ENCODE measurements around the gene BCL2L1. TPM values are rescaled to one million over a fixed set of nuclear protein-coding genes. Genes with fewer than 3 reads are reported as not detected.
A peak's percentile ranks its signal among the peaks of the same experiment; 100 is the strongest.

The BCL2L1 gene
- total RNA-seq, 2 donors from 2014 or later, result 84.8 to 89.0 TPM

DNA sequence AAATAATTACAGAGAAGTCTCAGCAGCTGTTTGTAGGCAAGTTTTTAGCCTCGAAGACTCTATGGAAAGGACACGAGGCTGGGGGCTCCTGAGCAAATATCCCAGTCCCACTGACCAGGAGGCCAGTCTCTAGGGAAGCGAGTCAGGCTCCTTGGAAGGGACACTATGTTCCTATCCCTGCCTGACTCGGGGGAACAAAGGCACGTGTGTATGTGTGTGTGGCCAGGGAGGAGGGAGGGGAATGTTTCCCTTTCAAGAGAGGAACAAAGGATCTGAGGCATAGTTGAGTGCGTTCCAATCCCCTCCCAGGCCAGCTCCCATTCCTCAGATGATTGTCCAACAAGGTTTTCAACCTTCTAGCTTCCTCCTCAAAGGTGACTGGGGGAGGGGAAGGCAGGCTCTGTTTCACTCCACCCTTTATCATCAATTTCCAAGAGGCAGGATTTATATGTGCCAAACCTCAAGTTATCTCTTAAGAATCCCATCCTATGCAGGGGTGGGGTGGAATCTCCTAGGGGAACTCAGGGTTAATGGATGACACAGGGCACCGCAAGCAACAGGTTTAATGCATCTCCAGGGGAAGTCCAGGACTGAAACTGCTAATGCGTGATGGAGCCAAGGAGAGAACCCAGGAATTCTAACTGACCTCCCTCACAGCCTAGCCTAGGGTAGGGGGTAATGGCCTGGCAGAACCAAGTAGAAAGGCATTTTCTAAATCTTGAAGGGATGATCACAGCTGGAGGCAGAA lies 9.9 kb downstream of the BCL2L1 start:
- intact Hi-C loops (cut with DNase I, micrococcal nuclease), result no loop called here
- ATAC-seq (peak; percentile 71), DNase-seq (peak; percentile 64 to 91)

DNA sequence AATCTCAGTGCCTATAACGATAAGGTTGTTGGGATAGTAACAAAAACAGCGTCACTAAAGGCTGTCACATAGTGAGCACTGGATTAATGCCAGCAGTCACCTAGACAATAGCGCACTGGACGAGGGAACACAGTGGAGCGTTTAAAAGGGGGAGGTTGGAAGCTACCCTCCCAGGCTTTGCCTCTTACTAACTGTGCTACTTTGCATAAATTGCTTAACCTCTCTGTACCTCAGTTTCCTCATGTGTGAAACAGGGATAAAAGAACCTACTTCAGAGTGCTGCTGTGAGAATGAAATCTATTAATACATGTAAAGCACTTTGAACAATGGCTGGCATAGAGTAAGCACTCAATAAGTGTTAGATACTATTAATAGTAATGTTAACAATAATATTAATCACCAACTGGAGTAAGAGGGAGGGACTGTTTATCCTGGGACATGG lies 10.5 kb downstream of the BCL2L1 start:
- no peak for DNase-seq
- ATAC-seq, result peak; percentile 36
- intact Hi-C loops (cut with DNase I, micrococcal nuclease), result no loop called here

DNA sequence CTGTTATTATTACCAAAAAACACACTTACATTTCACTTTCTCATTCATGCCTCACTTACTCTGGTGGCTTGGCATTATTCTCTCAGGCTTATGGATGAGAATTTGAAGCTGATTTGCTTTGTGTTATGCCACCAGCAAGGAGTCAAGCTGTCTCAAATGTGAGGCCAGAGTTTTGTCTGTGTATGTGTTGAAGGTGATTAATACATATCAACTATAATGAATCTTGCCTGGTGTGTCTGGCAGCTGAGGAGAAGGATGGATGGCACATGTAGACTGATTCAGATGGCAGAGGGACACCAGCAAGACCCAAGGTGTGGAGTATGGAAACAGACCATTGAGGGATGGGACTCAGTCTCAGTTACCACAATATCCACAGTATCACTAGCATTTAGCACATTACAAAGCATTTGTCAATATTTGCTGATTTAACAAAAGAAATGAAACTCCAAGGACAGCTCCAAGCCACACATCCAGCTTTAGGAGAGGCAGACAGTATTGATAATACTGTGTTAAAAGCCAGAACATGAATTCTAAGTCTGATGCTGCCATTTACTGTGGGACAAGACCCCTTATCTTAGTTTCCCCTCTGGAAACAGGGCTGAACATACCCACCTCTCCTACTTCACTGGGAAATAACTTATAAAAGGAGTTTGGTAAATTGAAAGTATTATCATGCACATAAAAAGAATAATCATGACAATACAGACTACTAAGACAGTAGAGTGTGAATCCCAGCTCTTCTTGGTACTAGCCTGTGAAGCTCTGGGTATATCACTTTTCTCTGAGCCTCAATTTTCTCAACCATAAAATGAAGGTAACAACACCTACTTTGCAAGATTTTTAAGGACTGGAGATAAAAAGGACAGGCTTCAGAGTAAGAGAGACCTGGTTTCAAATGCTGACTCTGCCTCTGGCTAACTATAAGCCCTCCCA lies 11.2 kb downstream of the BCL2L1 start:
- ATAC-seq (no peak), DNase-seq (no peak)
- intact Hi-C loops (cut with DNase I, micrococcal nuclease), result no loop called here

DNA sequence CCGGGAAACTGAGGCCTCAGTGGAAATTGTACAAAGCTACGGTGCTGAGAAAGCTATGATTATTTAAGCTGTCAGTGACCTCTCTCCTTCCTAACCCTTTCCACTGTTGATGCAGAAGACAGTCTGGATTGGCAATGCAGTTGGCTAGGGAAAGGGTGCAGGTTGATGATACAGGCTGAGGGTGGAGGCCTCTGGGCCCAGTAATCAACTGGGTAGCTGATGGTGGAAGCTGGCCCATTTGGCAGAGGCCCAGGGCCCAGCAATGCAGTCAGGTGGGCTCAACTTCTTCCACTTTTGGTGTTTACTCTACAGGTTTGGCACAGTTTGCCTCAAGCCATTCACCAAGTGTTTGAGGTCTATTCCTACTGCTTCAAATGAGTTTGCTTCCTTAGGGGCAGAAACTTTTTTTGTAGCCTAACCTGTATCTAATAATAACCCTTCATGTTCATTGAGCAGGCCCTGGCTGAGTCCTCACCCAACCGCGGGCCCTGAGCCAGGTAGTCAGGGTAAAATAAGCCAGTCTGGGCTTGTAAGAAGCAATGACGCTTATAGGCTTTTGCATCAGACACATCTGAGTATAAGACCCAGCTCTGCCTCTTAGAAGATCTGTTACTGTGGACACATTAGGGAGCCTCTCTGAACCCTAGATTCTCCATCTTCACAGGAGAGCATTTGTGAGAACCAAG lies 12.1 kb downstream of the BCL2L1 start:
- DNase-seq, result no peak
- ATAC-seq, result no peak

DNA sequence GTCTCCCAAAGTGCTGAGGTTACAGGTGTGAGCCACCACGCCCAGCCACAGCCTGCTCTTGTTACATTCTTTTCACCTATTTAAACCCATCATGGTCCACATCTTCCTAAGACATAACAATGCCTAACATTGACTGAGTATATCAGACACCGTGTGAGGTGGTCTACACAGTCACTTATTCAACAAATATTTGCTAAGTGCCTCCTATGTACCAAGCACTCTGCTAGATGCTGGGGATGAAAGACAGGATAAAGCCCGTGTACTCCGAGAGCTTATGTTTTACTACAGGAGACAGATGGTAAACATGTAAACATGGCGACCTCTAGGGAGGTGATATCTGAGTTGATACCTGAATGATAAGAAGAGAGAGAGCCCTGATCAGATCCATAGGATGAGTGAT lies 12.7 kb downstream of the BCL2L1 start:
- ATAC-seq, result no peak
- no peak for DNase-seq
- intact Hi-C loops (cut with DNase I, micrococcal nuclease), result no loop called here

More for the DNA sequence above, 12.1 kb downstream of the BCL2L1 start:
- intact Hi-C loops (cut with DNase I, micrococcal nuclease), result no loop called here

DNA sequence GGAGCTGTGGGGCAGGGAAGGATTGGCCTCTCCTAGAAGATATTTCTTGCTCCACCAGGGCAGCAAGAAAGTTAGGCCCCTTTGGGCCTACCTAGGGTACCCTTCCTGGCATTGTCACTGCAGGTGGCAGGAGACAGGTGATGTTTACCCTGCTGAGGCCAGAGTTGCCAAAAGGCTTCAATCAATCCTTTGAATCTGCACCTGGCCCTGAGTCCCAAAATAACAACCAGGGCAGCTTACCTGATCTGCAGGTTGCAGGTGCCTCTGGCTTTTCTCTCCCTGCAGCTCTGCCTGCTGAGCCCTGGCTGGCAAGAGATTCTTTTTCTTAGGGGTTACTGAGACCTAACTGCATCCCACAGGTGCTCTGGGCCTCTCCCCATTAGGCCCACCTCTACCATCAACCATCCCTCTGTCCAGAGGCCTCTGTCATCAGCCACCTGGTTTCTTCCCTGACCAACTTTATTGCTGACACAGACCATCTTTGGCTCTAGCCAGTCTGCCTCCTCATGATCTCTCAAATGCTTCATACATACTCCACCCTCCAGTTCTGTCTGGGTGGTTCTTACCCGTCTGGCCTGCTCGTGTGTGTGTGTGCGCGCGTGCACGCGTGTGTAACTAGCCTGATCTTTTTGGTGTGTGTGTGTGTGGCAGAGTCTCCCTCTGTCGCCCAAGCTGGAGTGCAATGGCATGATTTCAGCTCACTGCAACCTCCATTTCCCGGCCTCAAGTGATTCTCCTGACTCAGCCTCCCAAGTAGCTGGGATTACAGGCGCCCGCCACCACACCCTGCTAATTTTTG lies 13.7 kb downstream of the BCL2L1 start:
- DNase-seq (peak in 1 of 2 donors; percentile 39), ATAC-seq (no peak)
- intact Hi-C loops (cut with DNase I, micrococcal nuclease), result no loop called here

DNA sequence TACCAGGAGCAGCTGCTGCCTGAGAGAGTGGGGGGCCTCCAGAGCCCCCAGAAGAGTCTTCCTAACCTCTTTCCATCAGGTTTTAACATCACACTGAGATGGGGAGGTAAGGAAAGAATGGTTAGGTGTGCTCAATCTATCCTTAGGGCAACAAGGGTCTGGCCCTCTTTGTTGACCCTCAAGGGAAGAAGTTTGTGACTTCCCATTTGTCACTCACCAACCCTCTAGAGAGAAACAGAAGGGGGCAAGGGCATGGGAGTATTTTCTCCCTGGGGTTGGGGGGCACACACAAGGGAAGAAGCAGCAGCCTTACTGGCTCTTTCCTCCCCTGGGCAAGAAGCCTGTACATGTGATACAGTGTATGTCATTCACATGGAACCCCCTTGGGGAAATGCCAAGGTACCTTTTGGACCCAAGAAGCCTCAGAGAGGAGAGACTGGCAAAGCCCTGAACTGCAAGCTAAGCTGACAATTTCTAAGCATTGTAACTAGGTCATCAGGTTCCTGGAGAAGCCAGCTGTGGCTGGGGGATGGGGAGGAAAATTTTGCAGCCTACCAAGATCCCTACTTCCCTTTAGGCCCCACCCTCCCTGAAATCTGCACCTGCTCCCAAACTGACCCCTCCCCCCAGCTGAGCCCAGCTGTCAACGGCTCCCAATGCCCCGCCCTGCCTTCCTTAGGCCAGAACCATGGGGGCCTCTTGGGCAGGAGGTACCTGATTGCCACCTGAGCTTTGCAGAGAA lies 14.5 kb downstream of the BCL2L1 start:
- peak; percentile 46 for ATAC-seq

DNA sequence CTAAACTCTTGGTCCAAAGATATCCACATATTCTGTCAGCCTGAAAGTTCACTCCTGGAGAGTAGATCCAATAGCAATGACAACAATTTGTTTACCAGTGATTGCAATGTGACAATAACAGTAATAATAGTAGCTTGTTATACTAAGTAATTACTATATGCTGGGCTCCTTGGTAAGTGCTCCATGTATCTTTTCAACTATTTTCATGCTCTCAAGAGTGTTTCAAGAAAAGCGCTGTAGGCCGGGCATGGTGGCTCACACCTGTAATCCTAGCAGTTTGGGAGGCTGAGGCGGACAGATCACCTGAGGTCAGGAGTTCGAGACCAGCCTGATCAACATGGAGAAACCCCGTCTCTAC lies 15.4 kb downstream of the BCL2L1 start:
- DNase-seq (no peak), ATAC-seq (no peak)
- intact Hi-C loops (cut with DNase I, micrococcal nuclease), result no loop called here

More for the DNA sequence above, 14.5 kb downstream of the BCL2L1 start:
- peak; percentile 80 to 91 for DNase-seq
- intact Hi-C loops (cut with DNase I, micrococcal nuclease), result no loop called here

DNA sequence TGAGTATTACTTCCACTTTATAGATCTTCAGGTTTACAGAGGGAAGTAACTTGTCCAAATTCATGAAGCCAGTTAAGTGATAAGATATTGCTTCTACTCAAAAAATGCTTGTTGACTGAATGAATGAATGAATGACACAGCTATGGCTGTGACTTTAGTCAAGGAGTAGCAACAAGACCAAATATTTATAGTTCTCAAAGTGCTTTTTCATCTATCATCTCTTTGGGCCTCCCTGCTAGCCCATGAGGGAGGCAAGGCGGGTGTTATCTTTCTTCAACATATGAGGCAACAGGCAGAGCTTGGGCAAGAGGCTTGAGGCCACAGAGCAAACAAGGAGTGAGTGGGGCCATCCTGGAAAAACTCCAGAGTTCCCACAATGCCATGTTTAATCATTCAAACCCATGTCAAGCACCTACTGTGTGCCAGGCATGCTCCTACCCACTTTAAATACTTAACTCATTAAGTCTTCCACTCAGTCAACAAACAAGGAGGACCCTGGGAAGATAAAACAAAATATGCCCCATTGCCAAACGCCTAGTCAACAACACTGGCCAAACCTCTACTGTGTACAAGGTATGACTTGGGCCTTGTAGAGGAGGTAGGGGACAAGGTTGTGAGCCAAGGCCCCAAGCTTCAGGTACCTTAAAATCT lies 15.9 kb downstream of the BCL2L1 start:
- DNase-seq (no peak), ATAC-seq (no peak)
- intact Hi-C loops (cut with DNase I, micrococcal nuclease), result no loop called here

DNA sequence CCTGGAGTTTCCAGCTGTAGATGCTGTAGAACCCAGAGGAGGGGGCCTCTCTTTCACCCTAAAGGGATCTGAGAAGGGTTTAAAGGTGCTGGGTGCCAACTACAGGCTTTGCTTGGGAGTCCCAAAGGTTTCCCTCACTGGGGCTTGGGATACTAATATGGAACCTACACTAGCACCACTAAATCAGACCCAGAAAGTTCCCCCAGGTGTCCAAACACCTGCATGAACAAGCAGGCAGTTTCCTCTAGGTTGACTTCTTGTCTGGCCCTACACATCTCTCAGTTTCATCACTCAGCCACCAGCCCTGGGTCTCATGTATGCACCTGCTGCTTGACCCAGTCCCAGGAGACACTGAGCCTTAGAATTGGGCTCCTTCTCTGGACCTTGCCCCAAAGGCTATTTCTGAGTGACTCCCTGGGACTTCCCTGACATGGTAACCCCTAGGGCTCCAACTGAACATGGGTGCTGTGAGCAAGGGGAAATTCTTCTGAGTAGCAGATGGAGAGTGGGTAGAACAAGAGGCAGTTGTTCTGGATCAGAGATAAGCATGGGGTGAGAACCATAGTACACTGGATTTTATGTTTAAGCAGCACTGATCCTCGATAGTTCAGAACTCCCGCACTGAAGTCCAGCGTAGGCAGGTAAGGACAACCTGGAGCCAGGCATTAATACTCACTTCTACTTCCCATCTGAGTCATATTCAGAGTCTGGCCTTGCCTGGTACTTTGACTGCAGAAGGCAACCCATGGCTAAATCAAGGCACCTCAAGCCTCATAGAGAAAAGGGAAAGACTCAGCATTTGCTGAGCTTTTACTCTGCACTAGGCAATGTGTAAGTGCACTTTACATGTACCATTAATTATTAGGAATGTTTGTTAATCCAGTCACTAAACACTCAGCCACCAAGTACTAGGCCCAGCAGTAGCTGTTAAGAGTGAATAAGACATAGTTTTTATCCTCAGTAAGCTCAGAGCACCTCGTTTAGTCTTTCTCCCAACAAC lies 16.8 kb downstream of the BCL2L1 start:
- ATAC-seq (peak; percentile 3), DNase-seq (peak in 1 of 2 donors; percentile 38)
- intact Hi-C loops (cut with DNase I, micrococcal nuclease), result no loop called here

DNA sequence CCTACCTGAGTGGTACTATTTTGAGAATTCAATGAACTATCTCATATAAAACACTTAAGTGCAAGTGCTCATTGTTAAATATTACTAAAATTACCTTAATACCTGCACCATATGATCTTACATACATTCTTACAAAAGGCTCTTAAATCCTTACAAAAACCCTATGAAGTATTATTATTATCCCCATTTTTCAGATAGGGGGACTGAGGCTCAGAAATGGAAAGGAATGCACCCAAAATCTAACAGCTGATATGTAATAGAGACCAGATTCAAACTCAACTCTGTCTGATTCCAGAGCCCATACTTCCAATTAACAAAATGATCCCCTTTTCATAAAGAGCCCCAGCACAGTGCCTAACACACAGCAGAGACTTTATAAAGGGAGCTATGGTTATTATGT lies 17.5 kb downstream of the BCL2L1 start:
- intact Hi-C loops (cut with DNase I, micrococcal nuclease), result no loop called here
- no peak for DNase-seq
- no peak for ATAC-seq

DNA sequence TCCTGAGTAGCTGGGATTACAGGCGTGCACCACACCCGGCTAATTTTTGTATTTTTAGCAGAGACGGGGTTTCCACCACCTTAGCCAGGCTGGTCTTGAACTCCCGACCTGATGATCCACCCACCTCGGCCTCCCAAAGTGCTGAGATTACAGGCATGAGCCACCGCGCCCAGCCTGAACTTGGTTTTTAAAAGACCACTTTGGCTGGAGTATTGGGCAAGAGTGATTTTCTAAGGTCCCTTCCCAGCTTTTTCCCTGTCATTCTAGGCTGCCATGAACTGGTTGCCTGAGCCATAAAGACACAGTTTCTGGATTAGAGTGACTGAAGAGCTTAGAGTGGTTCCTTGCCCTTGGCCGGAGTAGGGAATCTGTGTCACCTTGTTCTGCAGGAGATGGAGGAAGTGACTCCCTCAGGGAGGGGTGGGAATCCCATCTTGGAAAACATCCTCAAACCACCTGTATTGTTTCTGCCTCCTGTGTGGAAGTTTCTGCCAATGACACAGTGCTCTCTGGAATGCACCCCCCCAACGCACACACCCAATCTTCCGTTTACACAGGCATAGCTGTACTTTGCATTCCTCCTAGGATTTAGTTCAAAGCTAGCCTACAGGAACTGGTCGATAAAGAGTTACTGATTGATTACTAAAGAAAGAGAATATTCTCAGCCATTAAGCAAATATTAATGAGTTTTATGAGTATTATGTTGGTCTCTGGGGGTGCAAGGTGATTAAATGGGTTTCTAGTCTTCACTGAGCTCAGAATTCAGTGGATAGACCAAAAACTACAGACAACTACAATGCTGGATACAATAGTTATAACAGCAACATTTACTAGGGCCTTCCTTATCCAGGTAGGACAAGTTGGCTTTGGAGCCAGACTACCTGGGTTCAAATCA lies 18.2 kb downstream of the BCL2L1 start:
- intact Hi-C loops (cut with DNase I, micrococcal nuclease), result no loop called here
- DNase-seq, result peak; percentile 79 to 85
- ATAC-seq, result peak; percentile 89

DNA sequence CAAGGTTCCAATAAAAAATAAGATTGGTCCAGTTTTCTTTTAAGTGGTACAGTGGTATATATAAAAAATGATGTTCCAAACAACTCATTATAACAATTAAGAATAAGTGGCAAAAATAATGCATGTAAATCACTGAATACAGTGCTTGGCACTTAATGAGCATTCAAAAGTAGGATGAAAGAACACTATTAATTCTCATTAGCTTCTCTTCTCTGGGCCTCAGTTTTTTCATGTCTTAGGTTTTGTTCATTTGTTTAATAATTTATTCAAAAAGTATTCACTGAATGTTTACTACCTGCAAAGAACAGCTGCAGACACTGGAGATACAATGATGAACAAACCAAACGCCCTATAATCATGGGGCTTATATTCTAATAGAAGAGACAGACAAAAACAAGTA lies 21.1 kb downstream of the BCL2L1 start:
- no peak for DNase-seq
- no peak for ATAC-seq
- intact Hi-C loops (cut with DNase I, micrococcal nuclease), result no loop called here

DNA sequence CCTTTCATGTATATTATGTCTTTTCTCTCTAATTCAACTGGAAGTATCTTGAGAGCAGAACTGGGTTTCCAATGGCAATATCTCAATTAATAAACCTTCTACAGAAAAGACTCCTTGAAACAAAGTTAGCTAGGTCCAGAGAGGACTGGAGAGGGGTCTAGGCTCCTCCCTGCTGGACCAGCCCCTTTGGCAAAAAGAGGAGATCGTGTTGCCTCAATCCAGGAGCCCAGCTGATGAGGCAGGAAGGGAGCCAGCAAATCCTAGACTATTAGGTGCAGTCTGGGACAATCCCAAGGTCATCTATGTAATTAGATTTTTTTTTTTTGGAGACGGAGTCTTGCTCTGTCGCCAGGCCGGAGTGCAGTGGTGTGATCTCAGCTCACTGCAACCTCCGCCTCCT lies 21.9 kb downstream of the BCL2L1 start:
- DNase-seq, result no peak
- intact Hi-C loops (cut with DNase I, micrococcal nuclease), result no loop called here
- no peak for ATAC-seq
